Measurements from ENCODE around the gene GHITM.
"Not testable (repeated sequence)": the region's sequence is repeated elsewhere in the genome, so short reads cannot be mapped to it uniquely, and the experiment has no call there.

GHITM gene, protein sequence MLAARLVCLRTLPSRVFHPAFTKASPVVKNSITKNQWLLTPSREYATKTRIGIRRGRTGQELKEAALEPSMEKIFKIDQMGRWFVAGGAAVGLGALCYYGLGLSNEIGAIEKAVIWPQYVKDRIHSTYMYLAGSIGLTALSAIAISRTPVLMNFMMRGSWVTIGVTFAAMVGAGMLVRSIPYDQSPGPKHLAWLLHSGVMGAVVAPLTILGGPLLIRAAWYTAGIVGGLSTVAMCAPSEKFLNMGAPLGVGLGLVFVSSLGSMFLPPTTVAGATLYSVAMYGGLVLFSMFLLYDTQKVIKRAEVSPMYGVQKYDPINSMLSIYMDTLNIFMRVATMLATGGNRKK

GRCh38 chr10:84139126-84140035, at the start of gene GHITM:
GHITM (plus strand) TSS chr10:84139509; CDS start chr10:84141501, 1,992 bp downstream.
- peak; percentile 99 for DNase-seq

DNA sequence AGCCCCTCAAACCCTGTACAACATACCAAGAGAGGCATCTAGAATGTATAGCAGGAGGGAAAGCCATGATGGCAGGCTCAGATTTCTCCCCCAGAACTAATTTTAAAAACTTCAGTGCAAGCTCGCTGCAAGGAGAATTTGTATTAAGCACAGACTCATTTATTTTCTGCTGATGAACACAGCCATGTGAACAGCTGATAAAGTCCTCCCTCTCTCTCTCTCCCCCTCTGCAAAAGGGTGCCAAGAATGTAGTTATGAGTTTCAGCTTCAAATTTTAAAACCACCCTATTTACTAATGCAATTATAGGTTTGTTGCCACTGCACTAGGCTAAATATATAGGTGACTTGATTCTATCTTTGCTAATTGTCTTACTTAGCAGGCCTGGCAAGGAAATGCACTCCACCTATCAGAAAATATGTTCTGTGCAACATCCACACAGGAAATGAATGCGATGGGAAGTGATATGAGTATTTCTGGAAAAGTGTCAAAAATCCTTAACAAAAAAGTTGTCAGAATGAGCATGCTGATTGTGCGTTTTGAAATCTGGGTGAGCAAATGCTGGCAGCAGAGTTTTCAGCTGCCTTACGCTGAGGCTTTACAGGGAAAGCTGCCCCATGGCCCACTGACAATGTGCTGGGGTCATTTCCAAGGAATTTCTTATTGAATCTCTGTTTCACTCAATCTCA, 43.4 kb upstream of the GHITM start:
- DNase-seq, result no peak

DNA sequence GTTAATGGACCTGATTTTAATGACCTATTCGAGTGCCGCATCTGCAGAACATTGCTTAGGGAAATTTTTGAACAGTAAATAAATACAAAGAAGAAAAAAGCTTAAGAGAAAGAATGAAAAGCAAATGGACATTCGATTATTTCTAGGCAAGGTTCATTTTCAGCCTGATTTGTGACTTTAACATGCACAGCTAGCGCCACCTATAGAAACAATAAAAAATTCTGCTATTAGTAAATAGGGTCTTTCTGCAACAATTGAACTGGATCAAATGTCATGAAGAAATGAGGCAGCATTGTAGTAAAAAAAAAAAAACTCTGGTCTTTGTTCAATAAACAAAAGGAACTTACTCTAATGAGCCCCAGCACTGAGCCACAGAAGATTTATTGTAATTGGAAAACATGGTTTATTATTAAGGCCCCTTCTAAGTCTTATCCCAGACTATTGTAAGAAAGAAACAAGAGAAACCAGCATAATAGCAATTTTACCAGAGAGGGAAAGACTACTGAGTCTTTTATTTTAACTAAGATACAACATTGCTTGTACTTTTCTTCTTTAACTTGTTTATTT, 41.4 kb upstream of the GHITM start:
- DNase-seq, result no peak

- DNase-seq, result no peak
These were observed 40.6 kb upstream of the GHITM start for GRCh38 chr10:84098667-84099066.

DNA sequence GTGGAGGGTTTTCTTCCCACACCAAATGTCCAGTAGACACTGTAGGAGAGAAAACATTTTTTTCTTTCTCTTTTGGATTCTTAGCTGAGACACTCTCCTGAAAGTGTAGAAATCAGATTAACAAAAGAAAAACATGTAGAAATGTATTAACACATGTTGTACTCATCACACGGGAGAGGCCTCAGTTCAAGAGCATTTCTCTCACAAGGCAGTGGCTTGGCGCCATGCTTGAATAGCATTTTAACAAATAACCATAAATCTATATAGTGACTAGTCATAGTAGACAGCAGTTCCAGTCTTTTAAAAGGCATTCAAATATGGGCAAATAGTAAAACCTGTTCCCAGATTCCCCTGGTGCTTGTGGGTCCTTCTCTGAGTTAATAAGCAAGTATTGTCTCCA, 38.3 kb upstream of the GHITM start:
- no peak for DNase-seq

GRCh38 chr10:84108797-84109196, 30.5 kb upstream of the GHITM start:
- no peak for DNase-seq

- DNase-seq, result not testable (repeated sequence)
These were observed 29.5 kb upstream of the GHITM start for GRCh38 chr10:84109772-84110171.

DNA sequence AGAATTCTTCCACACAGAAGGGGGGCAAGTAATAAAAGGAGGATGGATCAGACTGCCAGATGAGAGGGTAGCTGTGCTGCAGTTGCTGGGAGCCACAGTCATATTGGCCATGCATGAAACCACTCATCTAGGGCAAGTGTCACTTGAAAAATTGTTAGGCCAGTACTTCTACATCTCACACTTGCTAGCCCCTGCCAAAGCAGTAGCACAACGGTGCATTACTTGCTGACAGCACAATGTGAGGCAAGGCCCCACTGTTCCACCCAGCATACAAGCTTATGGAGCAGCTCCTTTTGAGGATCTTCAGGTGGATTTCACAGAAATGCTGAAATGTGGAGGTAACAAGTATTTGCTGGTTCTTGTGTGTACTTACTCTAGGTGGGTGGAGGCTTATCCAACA, 25.8 kb upstream of the GHITM start:
- not testable (repeated sequence) for DNase-seq

DNA sequence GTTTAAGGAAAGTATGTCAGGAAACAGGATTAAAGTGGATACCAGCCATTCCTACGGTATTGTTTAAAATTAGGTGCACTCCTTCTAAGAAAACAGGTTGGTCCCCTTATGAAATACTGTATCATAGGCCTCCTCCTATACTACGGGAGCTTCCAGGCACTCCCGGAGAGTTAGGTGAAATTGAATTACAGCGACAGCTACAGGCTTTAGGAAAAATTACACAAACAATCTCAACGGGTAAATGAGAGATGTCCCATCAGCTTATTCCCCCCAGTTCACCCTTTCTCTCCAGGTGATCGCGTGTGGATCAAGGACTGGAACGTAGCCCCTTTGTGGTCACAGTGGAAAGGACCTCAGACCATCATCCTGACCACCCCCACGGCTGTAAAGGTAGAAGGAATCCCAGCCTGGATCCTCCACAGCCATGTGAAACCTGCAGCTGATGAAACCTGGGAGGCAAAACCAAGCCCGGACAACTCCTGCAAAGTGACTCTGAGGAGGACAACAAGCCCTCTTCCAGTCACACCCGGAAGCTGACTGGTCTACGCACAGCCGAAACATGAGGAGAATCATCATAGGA, 25.1 kb upstream of the GHITM start:
- no peak for DNase-seq

DNA sequence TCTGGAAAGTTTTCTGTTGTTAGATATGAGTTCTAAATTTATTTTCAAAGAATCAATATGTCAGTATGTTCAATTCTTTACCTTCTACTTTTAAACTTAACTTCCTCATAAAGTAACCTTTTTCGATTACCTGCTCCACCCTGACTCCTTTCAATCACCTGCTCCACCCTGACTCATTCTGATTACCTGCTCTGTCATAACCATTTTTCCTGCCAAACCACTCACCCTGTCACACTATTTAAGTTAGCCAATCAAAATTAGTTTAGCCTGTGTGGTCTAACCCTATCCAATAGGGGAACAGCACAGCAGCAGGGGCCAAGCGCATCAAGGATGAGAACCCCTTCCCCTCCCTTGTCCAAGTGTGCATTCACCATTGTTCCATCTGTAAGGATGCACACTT, 22.1 kb upstream of the GHITM start:
- DNase-seq, result not testable (repeated sequence)

DNA sequence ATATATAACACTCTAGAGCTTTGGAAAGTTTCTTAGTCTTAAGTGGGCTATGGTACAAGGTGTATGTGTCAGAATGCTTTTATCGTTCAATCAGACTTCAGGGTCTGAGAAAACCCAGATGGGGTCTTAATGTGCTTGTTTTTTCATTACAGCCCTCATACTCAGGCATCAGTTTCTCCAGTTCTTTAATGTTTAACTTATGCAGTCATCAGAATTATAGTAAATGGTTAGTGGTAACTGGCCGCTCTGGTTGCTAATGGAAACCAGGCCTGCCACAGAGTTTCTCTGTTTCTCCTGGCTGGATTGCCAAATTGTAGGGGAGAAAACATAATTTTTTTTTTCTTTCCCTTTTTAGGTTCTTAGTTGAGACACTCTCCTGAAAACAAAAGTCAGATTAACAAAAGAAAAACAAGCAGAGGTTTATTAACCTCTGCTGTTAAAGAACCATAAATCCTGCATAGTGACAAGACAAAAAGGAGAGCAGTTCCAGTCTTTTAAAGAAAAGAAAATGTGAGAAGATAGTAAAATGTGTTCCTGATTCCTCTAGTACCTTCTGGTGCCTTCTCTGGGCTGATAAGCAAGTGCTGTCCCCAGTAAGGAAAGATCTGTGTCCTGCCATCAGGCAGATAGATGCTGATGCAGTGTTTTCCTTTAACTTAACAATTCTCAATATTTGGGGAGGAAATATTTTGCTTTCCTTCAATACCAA, 21.5 kb upstream of the GHITM start:
- DNase-seq, result no peak

GRCh38 chr10:84118395-84119006, 20.8 kb upstream of the GHITM start:
- DNase-seq, result no peak

DNA sequence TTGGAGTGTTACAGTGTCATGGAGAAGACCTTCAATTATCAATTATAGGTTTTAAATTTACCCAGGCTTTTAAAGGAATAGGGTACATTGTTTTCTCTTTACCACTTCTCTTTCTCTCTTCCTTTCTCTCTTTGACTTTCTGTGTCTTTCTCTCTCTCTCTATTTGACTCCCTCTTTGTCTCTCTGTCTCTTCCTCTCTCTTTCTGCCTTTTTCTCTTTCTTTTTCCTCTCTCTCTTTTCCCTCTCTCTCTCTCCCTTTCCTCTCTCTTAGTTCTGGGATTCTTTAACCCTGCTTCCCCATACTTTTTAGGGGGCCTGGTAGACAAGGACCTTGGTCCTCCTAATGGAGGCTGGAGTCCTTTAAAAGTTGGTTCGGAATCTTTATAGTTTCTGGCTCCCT, 15.9 kb upstream of the GHITM start:
- DNase-seq, result no peak

GRCh38 chr10:84125910-84126784, 13.2 kb upstream of the GHITM start:
- not testable (repeated sequence) for DNase-seq

GRCh38 chr10:84126785-84127167, 12.5 kb upstream of the GHITM start:
- DNase-seq, result no peak

GRCh38 chr10:84135836-84136235, 3.5 kb upstream of the GHITM start:
- no peak for DNase-seq

- DNase-seq, result no peak
These were observed 1.5 kb upstream of the GHITM start for GRCh38 chr10:84137811-84138210.

DNA sequence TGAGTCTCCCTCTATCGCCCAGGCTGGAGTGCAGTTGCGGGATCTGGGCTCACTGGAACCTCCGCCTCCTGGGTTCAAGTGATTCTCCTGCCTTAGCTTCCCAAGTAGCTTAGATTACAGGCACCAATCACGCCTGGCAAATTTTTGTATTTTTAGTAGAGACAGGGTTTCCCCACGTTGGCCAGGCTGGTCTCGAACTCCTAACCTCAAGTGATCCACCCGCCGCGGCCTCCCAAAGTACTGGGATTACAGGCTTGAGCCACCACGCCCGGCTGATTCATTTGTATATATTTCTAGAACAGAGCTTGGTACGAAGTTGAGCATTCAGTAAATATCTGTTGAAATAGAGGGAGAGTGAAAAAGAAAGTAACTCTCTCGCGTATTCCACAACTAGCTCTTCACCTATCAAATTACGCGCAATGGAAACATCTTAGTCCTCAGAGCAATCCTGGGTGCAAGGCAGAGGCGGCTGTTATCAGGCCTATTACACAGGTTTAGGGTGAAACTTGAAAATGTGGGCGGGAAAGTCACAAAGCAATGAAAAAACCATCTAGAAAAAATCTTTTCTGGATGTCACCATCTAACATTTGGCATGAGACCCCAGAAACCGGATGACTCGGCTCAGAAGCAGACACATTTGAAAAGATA, 707 bp upstream of the GHITM start:
- DNase-seq, result peak; percentile 31

DNA sequence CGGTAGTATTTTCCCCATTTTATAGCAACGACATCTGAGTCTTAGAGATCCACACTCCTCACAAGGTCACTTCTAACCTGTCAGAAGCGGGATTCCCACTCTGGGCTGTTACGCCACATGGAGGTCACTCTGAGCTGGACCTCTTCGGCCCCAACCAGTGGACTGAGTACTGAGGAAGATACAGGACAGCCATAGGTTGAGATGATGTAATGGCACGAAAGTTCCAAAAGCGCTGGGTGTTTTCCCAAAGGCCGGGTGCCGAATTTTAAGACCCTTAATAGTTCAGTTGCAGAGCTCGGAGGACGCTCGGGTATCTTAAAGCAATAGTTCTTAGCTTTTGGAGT, 699 bp downstream of the GHITM start:
- no peak for DNase-seq

- DNase-seq, result no peak
These were observed 8.0 kb downstream of the GHITM start for GRCh38 chr10:84147347-84147746.
